Measurements from ENCODE around the gene MRPL58. TPM values are rescaled to one million over a fixed set of nuclear protein-coding genes. Genes with fewer than 3 reads are reported as not detected.
A peak's percentile ranks its signal among the peaks of the same experiment; 100 is the strongest.
"Not testable (repeated sequence)": the region's sequence is repeated elsewhere in the genome, so short reads cannot be mapped to it uniquely, and the experiment has no call there.

MRPL58 gene
- total RNA-seq, 3 donors from 2014 or later (not counting 1 experiment from before 2014, with no cell fraction given) = 9.0 to 15.7 (median 12.9) TPM

GRCh38 chr17:75024686-75025397, 12.4 kb downstream of the MRPL58 start:
- H3K9me3 ChIP-seq (ENCODE audit: control insufficient read depth, insufficient read depth, low read length) = no peaks in the 10 kb centered on the region
- no peaks in the 10 kb centered on the region for H3K27me3 Mint-ChIP-seq (ENCODE audit: low read depth in 2 of 2)
- peak in 2 of 3 donors; percentile 46 to 47 for ATAC-seq
- no peak overlapping the region for H3K27ac Mint-ChIP-seq
- H3K36me3 ChIP-seq (ENCODE audit: control insufficient read depth, insufficient read depth, low read length) = peaks cover 26% of the 10 kb centered on the region
- H3K4me1 ChIP-seq (ENCODE audit: control insufficient read depth, insufficient read depth, low read length) = peaks cover 7% of the 10 kb centered on the region
- no peak for TF ChIP-seq CTCF (IDR thresholded peaks at IDR 0.05)
- H3K9me3 Mint-ChIP-seq = no peaks in the 10 kb centered on the region
- H3K4me3 ChIP-seq (ENCODE audit: low read length) = no peak overlapping the region
- H3K27me3 ChIP-seq (ENCODE audit: control insufficient read depth, insufficient read depth, low read length) = no peaks in the 10 kb centered on the region
- intact Hi-C loops (cut with micrococcal nuclease) = no loop called here
- WGBS (ENCODE audit: insufficient coverage) = 90% methylated on average over 10 of the region's 10 CpGs
- DNase-seq = peak in 1 of 2 donors; percentile 45
- peak overlapping the region; percentile 63 for H3K4me3 Mint-ChIP-seq
- H3K36me3 Mint-ChIP-seq = no peaks in the 10 kb centered on the region
- no peaks in the 10 kb centered on the region for H3K4me1 Mint-ChIP-seq
- H3K27ac ChIP-seq (ENCODE audit: low read length) = no peak overlapping the region

- DNase-seq; H3K27ac Mint-ChIP-seq; H3K27me3 Mint-ChIP-seq (ENCODE audit: low read depth in 2 of 2); H3K4me1 ChIP-seq (ENCODE audit: control insufficient read depth, insufficient read depth, low read length); H3K9me3 ChIP-seq (ENCODE audit: control insufficient read depth, insufficient read depth, low read length); H3K9me3 Mint-ChIP-seq; H3K4me1 Mint-ChIP-seq; H3K27ac ChIP-seq (ENCODE audit: low read length); H3K27me3 ChIP-seq (ENCODE audit: control insufficient read depth, insufficient read depth, low read length); intact Hi-C loops (cut with micrococcal nuclease); H3K36me3 Mint-ChIP-seq; H3K4me3 ChIP-seq (ENCODE audit: low read length): not testable (repeated sequence)
- WGBS (ENCODE audit: insufficient coverage) = 50% methylated on average over 9 of the region's 9 CpGs
- peaks cover 22% of the 10 kb centered on the region for H3K36me3 ChIP-seq (ENCODE audit: control insufficient read depth, insufficient read depth, low read length)
- peak in 1 of 3 donors; percentile 13 for ATAC-seq
- peak overlapping the region; percentile 63 for H3K4me3 Mint-ChIP-seq
Measured at GRCh38 chr17:75025398-75025734, 12.9 kb downstream of the MRPL58 start.

GRCh38 chr17:75026650-75027049, 14.2 kb downstream of the MRPL58 start:
- H3K4me3 Mint-ChIP-seq; H3K27ac ChIP-seq (ENCODE audit: low read length); H3K36me3 Mint-ChIP-seq; H3K27ac Mint-ChIP-seq; intact Hi-C loops (cut with micrococcal nuclease); DNase-seq; H3K9me3 Mint-ChIP-seq; H3K4me1 Mint-ChIP-seq; H3K4me1 ChIP-seq (ENCODE audit: control insufficient read depth, insufficient read depth, low read length); H3K9me3 ChIP-seq (ENCODE audit: control insufficient read depth, insufficient read depth, low read length); H3K4me3 ChIP-seq (ENCODE audit: low read length); H3K27me3 Mint-ChIP-seq (ENCODE audit: low read depth in 2 of 2); H3K27me3 ChIP-seq (ENCODE audit: control insufficient read depth, insufficient read depth, low read length); ATAC-seq: not testable (repeated sequence)
- H3K36me3 ChIP-seq (ENCODE audit: control insufficient read depth, insufficient read depth, low read length) = peaks cover 10% of the 10 kb centered on the region
- 93% methylated on average over 2 of the region's 2 CpGs for WGBS (ENCODE audit: insufficient coverage)

GRCh38 chr17:75030161-75030560, 17.7 kb downstream of the MRPL58 start:
- intact Hi-C loops (cut with micrococcal nuclease) = no loop called here
- WGBS (ENCODE audit: insufficient coverage) = 85% methylated on average over 8 of the region's 8 CpGs
- no peak for ATAC-seq
- Mint-ChIP-seq H3K27ac (no peak overlapping the region), H3K9me3 (no peaks in the 10 kb centered on the region), H3K4me1 (peaks cover 27 to 34% of the 10 kb centered on the region in 2 donors), H3K4me3 (no peak overlapping the region), H3K27me3 (ENCODE audit: low read depth in 2 of 2) (peaks cover 0 to 11% of the 10 kb centered on the region in 2 donors), H3K36me3 (no peaks in the 10 kb centered on the region)
- no peaks in the 10 kb centered on the region for H3K27me3 ChIP-seq (ENCODE audit: control insufficient read depth, insufficient read depth, low read length)
- no peaks in the 10 kb centered on the region for H3K9me3 ChIP-seq (ENCODE audit: control insufficient read depth, insufficient read depth, low read length)
- DNase-seq = no peak
- no peak overlapping the region for H3K27ac ChIP-seq (ENCODE audit: low read length)
- H3K4me1 ChIP-seq (ENCODE audit: control insufficient read depth, insufficient read depth, low read length) = peaks cover 34% of the 10 kb centered on the region
- H3K36me3 ChIP-seq (ENCODE audit: control insufficient read depth, insufficient read depth, low read length) = no peaks in the 10 kb centered on the region
- no peak for TF ChIP-seq CTCF (IDR thresholded peaks at IDR 0.05)
- H3K4me3 ChIP-seq (ENCODE audit: low read length) = no peak overlapping the region

All from natural killer cell (primary cell).